IPS DF 6.9 (cell line): ENCODE results near the gene ADIPOR1.
A peak's percentile ranks its signal among the peaks of the same experiment; 100 is the strongest.

Experiments used
- DNase-seq: peaks from one replicate; pipeline ENCODE4 v3.0.0-alpha.2; 2013; ENCODE audit warnings: low read depth, low spot score
- H3K27ac ChIP-seq: one replicate; pipeline ENCODE4 v1.5.1; 2013; ENCODE audit warnings: low read length, control low read depth
- H3K27me3 ChIP-seq: 2 replicates; pipeline ENCODE4 v1.6.1; 2013; ENCODE audit warnings: mild to moderate bottlenecking, low read length; ENCODE audit not compliant: control insufficient read depth, insufficient read depth
- H3K36me3 ChIP-seq: 2 replicates; pipeline ENCODE4 v1.6.1; 2013; ENCODE audit warnings: low read length; ENCODE audit not compliant: control insufficient read depth, insufficient read depth
- H3K4me1 ChIP-seq: 2 replicates; pipeline ENCODE4 v1.6.1; 2013; ENCODE audit warnings: low read length; ENCODE audit not compliant: control insufficient read depth, insufficient read depth
- H3K4me3 ChIP-seq: 2 replicates; pipeline ENCODE4 v1.5.1; 2013; ENCODE audit warnings: mild to moderate bottlenecking, low read length
- H3K9me3 ChIP-seq: 2 replicates; pipeline ENCODE4 v1.6.1; 2013; ENCODE audit warnings: low read length, inconsistent platforms; ENCODE audit not compliant: control insufficient read depth, insufficient read depth
- WGBS: extraction: QIAGEN DNeasy Blood & Tissue Kit; methylation state at CpG from one replicate; pipeline ENCODE4 v1.1.7; 2013; ENCODE audit warnings: mixed read lengths, missing lambda C conversion rate; ENCODE audit not compliant: insufficient read length, insufficient coverage; 5-methylcytosine and 5-hydroxymethylcytosine counted together

ADIPOR1 gene

DNA sequence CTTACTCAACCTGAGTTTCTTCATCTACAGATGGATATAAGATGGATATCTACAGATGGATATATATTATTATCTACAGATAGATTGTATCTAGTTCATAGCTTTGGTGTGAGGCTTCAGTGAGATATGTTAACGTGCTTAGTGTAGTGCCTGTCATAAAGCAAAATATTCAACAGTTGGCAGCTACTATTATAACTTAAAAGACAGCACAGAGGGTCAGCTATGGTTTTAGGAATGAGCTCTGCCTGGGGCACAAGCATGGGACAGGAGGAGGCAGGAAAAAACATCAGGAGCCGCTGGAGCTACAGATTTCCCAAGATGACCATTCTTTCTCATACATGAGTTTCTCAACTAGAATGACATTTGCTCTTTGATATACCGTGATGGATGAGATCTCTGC, 10.2 kb upstream of the ADIPOR1 start:
- peaks cover 4% of the 10 kb centered on the region; the same call in 1 of the 2 replicates for H3K4me1 ChIP-seq
- WGBS: no CpG with 5 or more reads among the region's 3 CpGs
- H3K27ac ChIP-seq: no peak overlapping the region
- no peaks in the 10 kb centered on the region for H3K27me3 ChIP-seq
- H3K4me3 ChIP-seq: no peak overlapping the region; the same call in 1 of the 2 replicates
- no peaks in the 10 kb centered on the region for H3K36me3 ChIP-seq
- no peak for DNase-seq
- H3K9me3 ChIP-seq: no peaks in the 10 kb centered on the region

DNA sequence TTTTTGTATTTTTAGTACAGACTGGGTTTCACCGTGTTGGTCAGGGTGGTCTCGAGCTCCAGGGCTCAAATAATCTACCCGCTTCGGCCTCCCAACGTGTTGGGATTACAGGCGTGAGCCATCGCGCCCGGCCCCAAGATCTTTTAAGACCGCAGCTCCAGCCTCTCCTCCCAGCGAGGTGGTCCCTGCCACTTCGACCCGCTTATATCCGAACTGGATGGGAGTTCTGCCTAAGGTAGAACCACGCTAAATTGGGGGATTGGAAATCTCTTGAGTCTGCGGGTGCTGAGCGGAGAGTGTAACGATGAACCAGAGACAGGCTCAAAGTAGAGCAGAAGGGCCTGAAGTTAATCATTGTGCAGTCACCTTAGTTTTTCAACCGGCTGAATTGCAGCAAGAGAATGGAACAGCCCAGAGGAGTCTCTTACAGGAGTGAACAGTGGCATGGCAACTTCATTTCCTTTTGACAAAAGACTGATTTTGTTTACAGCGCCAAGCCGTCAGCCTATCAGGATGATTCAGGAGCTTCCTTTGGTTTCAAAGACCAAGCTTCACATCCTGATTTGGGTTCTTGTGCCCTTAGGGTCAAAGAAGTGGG, 9.7 kb upstream of the ADIPOR1 start:
- H3K36me3 ChIP-seq: no peaks in the 10 kb centered on the region
- no peaks in the 10 kb centered on the region for H3K9me3 ChIP-seq
- H3K4me1 ChIP-seq: peaks cover 4% of the 10 kb centered on the region; the same call in 1 of the 2 replicates
- DNase-seq: no peak
- H3K27ac ChIP-seq: no peak overlapping the region
- no peaks in the 10 kb centered on the region for H3K27me3 ChIP-seq
- H3K4me3 ChIP-seq: peak overlapping the region; percentile 57; the same call in 1 of the 2 replicates
- no CpG with 5 or more reads among the region's 21 CpGs for WGBS

DNA sequence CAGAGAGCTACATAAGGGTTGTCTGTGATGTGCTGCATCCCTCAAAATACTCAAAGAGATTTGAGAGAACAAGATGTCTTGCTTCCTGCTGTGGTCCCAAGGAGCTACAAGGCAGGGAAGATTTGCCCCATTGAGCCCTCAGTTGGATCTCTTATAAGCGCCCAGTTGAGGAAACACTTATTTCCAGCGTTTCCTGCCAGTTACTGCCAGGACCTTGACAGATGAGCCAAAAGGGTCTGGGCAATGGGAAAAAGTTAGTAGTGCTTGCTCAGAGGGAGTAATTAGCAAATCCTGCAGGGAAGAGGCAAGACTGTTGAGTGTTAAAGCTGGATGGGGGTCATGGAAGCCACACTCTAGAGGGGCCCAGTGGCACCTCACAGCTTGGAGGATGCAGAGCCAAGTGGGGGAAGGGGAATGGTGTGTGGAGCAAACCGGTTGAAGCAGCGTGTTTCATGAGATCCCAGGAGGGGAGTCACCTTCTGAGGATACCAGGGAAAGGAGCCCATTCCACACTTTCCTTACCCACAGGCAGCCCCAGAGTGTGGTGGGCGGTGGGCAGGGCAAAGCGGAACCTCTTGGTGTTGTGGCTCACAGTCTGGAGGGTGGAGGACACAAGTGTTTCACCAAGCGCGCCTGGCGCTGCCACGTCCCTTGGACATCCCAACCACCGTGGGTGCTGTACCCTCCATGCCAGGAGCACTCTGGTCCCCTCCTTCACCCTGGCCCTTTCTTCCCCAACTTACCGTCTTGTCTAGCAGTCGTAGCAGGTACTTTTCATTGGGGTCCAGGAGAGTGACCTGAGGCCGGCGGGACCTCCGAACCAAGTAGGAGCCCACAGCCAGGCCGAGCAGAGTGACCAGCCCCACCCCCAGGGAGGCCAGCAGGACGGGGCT, 8.1 kb upstream of the ADIPOR1 start:
- Histone ChIP-seq H3K27me3 (no peaks in the 10 kb centered on the region), H3K9me3 (no peaks in the 10 kb centered on the region), H3K36me3 (peaks cover 3% of the 10 kb centered on the region; the same call in 1 of the 2 replicates), H3K4me3 (peak overlapping the region; percentile 52; the same call in 1 of the 2 replicates), H3K27ac (no peak overlapping the region), H3K4me1 (peaks cover 4% of the 10 kb centered on the region; the same call in 1 of the 2 replicates)
- no CpG with 5 or more reads among the region's 18 CpGs for WGBS
- no peak for DNase-seq

DNA sequence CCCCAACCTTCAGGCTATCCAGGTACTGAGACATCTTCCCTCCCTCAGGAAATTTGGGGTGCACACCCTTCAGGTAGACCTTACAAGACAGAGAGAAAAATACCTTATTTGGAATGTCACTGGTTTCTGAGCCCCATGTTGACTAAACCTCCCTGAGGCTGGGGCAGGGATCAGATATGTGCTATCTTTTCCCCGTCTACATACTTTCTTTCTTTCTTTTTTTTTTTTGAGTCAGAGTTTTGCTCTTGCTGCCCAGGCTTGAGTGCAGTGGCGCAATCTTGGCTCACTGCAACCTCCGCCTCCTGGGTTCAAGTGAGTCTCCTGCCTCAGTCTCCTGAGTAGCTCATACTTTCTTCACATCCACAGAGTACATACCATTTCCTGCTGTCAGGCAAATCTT, 7.3 kb upstream of the ADIPOR1 start:
- H3K4me3 ChIP-seq: no peak overlapping the region
- no peaks in the 10 kb centered on the region for H3K9me3 ChIP-seq
- H3K27ac ChIP-seq: no peak overlapping the region
- WGBS: no CpG with 5 or more reads among the region's 3 CpGs
- peaks cover 4% of the 10 kb centered on the region; the same call in 1 of the 2 replicates for H3K4me1 ChIP-seq
- H3K27me3 ChIP-seq: no peaks in the 10 kb centered on the region
- H3K36me3 ChIP-seq: peaks cover 3% of the 10 kb centered on the region; the same call in 1 of the 2 replicates
- DNase-seq: no peak

DNA sequence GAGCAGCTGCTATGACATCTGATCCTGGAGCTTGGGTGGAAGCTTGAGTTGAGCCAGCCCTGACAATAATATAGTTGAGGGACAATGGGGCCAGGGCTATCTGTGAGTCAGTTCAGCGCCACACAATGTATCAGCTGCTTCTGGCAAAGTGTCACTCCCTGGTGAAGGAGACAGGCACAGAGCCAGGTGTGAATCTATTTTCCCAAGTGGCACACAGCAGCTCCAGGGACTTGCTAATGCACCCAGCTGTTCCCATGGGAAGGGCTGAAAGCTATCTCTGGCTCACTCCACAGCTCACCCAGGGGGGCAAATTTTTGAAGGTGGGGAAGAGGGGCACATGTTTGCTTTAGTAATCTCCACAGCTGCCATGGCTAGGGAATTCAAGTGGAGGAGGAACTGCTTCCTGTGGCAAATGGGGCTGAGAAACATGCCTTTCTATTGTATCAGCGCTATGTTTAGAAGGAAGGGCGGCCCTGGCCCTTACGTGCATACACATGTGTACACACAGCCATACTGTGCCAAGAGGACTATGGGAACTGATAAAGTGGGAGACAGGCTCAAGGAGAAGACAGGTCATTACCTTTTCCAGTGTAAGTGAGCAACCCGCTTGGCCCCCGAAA, 6.8 kb upstream of the ADIPOR1 start:
- Histone ChIP-seq H3K27ac (no peak overlapping the region), H3K9me3 (no peaks in the 10 kb centered on the region), H3K4me3 (no peak overlapping the region), H3K36me3 (peaks cover 3% of the 10 kb centered on the region; the same call in 1 of the 2 replicates), H3K27me3 (no peaks in the 10 kb centered on the region), H3K4me1 (peaks cover 4% of the 10 kb centered on the region; the same call in 1 of the 2 replicates)
- no peak for DNase-seq
- WGBS: no CpG with 5 or more reads among the region's 6 CpGs

DNA sequence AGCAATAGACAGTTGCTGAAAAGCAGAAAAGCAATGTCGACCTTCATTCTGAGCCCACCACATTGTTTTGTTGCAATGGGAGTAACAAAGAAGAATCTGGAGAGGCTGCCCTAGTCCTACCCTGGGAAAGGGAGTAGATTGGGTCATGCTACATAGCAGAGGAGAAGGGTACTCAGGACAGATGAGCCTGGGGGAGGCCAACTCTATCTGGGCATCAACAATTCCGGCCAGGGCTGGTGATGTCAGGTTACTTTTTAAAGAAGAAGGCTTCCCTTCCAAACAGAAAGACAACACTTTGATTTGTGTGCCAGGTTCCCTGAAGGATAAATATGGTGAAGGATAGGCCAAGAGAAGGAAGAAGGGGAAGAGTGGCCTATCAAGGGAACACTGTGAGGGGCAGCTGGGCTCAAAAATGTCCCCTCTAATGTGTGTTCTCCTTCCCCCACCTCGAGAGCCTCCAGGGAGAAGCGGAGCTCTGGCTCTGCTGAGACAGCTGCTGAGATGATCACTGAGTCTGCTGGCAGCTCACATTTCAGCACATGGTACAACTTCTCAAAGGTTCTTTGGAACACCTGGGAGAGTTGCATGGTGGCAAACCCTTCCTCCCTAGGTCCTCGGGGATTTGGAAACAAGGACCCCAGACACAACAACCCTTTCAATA, 3.2 kb upstream of the ADIPOR1 start:
- DNase-seq: no peak
- H3K4me3 ChIP-seq: no peak overlapping the region
- H3K36me3 ChIP-seq: peaks cover 3% of the 10 kb centered on the region; the same call in 1 of the 2 replicates
- no peaks in the 10 kb centered on the region for H3K9me3 ChIP-seq
- no peaks in the 10 kb centered on the region for H3K27me3 ChIP-seq
- H3K27ac ChIP-seq: no peak overlapping the region
- WGBS: no CpG with 5 or more reads among the region's 5 CpGs
- peaks cover 4% of the 10 kb centered on the region; the same call in 1 of the 2 replicates for H3K4me1 ChIP-seq

DNA sequence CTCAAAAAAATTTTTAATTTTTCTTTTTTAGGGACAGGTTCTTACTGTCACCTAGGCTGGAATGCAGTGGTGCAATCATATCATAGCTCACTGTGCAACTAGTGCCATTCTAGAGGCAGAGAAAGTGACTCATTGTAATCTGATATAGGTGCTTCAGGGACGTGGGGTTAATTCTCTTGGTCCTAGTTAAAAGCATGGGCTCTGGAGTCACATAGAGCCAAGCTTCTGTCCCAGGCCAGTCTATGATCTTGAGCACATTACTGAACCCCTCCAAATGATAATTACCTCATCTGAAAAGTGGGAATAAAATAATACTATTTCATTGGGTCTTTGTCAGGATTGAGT, 1.1 kb upstream of the ADIPOR1 start:
- no CpG with 5 or more reads among the region's 1 CpG for WGBS
- no peak for DNase-seq
- peaks cover 1% of the 10 kb centered on the region; the same call in 1 of the 2 replicates for H3K4me1 ChIP-seq
- no peaks in the 10 kb centered on the region for H3K9me3 ChIP-seq
- H3K4me3 ChIP-seq: no peak overlapping the region
- peaks cover 3% of the 10 kb centered on the region; the same call in 1 of the 2 replicates for H3K36me3 ChIP-seq
- no peaks in the 10 kb centered on the region for H3K27me3 ChIP-seq
- H3K27ac ChIP-seq: no peak overlapping the region

DNA sequence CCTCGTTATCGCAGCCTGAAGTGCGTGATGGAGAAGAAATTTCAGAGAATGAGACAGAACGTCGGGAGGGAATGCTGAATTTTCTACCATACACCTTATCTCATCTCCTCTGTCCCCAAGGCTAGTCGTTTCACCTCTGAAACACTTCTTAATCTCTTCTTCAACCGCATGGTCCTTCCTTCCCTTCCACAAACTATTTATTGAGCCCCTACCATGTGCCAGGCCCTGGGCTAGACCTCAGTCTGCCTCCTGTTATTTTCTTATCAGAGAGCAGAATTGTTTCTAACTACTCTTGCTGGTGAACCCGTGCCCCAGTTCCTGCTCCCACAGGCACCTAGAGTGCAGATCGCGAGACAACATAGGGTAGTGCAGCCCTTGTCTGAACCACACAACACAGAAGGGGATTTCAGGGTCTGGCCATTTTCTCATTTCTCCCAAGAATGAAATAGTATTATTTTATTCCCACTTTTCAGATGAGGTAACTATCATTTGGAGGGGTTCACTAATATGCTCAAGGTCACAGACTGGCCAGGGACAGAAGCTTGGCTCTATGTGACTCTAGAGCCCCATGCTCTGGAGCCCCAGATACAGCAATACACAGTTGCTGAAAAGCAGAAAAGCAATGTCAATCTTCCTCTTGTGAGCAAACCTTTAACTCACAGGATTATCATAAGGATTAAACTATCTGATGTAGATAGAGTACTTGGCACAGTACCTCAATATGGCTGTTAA, 598 bp upstream of the ADIPOR1 start:
- Histone ChIP-seq H3K9me3 (no peaks in the 10 kb centered on the region), H3K27me3 (no peaks in the 10 kb centered on the region), H3K4me3 (peak overlapping the region; percentile 99; the same call in 1 of the 2 replicates), H3K36me3 (peaks cover 3% of the 10 kb centered on the region; the same call in 1 of the 2 replicates), H3K4me1 (peaks cover 1% of the 10 kb centered on the region; the same call in 1 of the 2 replicates), H3K27ac (no peak overlapping the region)
- no CpG with 5 or more reads among the region's 10 CpGs for WGBS
- no peak for DNase-seq

DNA sequence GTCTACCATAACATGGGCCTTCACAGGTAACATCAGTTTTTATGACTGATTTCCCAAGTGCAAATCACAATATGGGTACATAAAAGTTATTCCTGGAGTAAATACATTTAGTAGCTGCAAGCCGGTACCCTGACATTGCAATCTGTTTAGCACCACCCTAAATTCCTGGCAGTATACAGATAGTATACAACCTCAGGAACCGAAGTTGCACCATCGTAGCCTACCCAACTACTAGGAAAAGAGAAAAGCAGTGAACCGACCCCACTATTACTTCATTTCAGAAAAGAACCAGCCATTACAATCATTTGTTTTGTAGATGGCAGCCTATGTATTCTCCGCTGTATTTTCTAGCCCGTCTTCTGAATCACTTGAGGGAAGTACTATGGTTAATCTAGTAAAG, 1.1 kb downstream of the ADIPOR1 start:
- H3K4me1 ChIP-seq: peaks cover 1% of the 10 kb centered on the region; the same call in 1 of the 2 replicates
- no CpG with 5 or more reads among the region's 6 CpGs for WGBS
- no peaks in the 10 kb centered on the region for H3K36me3 ChIP-seq
- no peaks in the 10 kb centered on the region for H3K27me3 ChIP-seq
- no peak overlapping the region; the same call in 1 of the 2 replicates for H3K4me3 ChIP-seq
- no peaks in the 10 kb centered on the region for H3K9me3 ChIP-seq
- DNase-seq: no peak
- H3K27ac ChIP-seq: no peak overlapping the region
